Keratinocyte (primary cell): ENCODE results near the gene DPYSL4. TPM values are rescaled to one million over a fixed set of nuclear protein-coding genes. Genes with fewer than 3 reads are reported as not detected.

ENCODE experiments used
- DNase-seq: peaks from one replicate; pipeline ENCODE4 v3.0.0-alpha.2; 2011; ENCODE audit warnings: low read depth, missing footprints, low spot score
- FAIRE-seq: peaks from 2 replicates; lab custom pipeline; 2011; peaks lifted over from hg19 to GRCh38; lab: Jason Lieb, UNC
- H2AFZ ChIP-seq: 2 replicates; pipeline ENCODE4 v1.6.0; 2012; ENCODE audit warnings: low read length, control low read depth, inconsistent platforms; ENCODE audit not compliant: control insufficient read depth
- H3K27ac ChIP-seq: 2 replicates; pipeline ENCODE4 v1.5.1; 2011; ENCODE audit warnings: low read length; ENCODE audit not compliant: control insufficient read depth, insufficient read depth
- H3K27me3 ChIP-seq: 3 replicates; pipeline ENCODE4 v1.6.0; 2011; ENCODE audit warnings: low read length; ENCODE audit not compliant: control insufficient read depth, insufficient read depth; ENCODE audit errors: extremely low read depth
- H3K36me3 ChIP-seq, 2 experiments: 2 replicates in 1 of 2; 3 replicates in 1 of 2; pipeline ENCODE4 v1.5.1; 2011; ENCODE audit warnings: low read length in 2 of 2, mild to moderate bottlenecking in 1 of 2; ENCODE audit not compliant: control insufficient read depth in 2 of 2, insufficient read depth in 2 of 2; ENCODE audit errors: extremely low read depth in 1 of 2
- H3K4me1 ChIP-seq: 3 replicates; pipeline ENCODE4 v1.5.1; 2011; ENCODE audit warnings: low read length; ENCODE audit not compliant: control insufficient read depth, insufficient read depth; ENCODE audit errors: extremely low read depth
- H3K4me2 ChIP-seq: 3 replicates; pipeline ENCODE4 v1.6.0; 2011; ENCODE audit warnings: low read depth, low read length; ENCODE audit not compliant: control insufficient read depth, insufficient read depth; ENCODE audit errors: extremely low read depth
- H3K4me3 ChIP-seq, 3 experiments: fragments of 200-600 bp in 1 of 3; sonication (generic) in 1 of 3; 2 replicates in 2 of 3; 3 replicates in 1 of 3; pipeline ENCODE4 v1.5.1; 2011 to 2016; ENCODE audit warnings: low read length in 3 of 3, mild to moderate bottlenecking in 3 of 3, control low read depth in 2 of 3, inconsistent platforms in 1 of 3, low read depth in 1 of 3, mixed read lengths in 1 of 3, mixed run types in 1 of 3, moderate library complexity in 1 of 3; ENCODE audit not compliant: control insufficient read depth in 2 of 3, insufficient read depth in 2 of 3; ENCODE audit errors: extremely low read depth in 1 of 3
- H3K79me2 ChIP-seq: 2 replicates; pipeline ENCODE4 v1.6.0; 2012; ENCODE audit warnings: low read length; ENCODE audit not compliant: control insufficient read depth, insufficient read depth
- H3K9ac ChIP-seq: 3 replicates; pipeline ENCODE4 v1.6.0; 2011; ENCODE audit warnings: low read length; ENCODE audit not compliant: control insufficient read depth, insufficient read depth; ENCODE audit errors: extremely low read depth
- H3K9me1 ChIP-seq: 3 replicates; pipeline ENCODE4 v1.6.0; 2011; ENCODE audit warnings: low read length; ENCODE audit not compliant: control insufficient read depth, insufficient read depth; ENCODE audit errors: extremely low read depth
- H3K9me3 ChIP-seq: 2 replicates; pipeline ENCODE4 v1.5.1; 2012; ENCODE audit warnings: low read depth, low read length; ENCODE audit not compliant: control insufficient read depth
- H4K20me1 ChIP-seq: 3 replicates; pipeline ENCODE4 v1.6.0; 2011; ENCODE audit warnings: low read length; ENCODE audit not compliant: control insufficient read depth, insufficient read depth; ENCODE audit errors: extremely low read depth
- CTCF ChIP-seq, 3 experiments: IDR thresholded peaks in 1 of 3; conservative IDR thresholded peaks in 1 of 3; optimal IDR thresholded peaks in 1 of 3; 2 replicates in 2 of 3; 3 replicates in 1 of 3; pipeline versions ENCODE3 to v1.5.1; 2011; ENCODE audit warnings: low read length in 3 of 3, mild to moderate bottlenecking in 3 of 3, moderate library complexity in 2 of 3, control low read depth in 1 of 3, inconsistent platforms in 1 of 3; ENCODE audit not compliant: insufficient read depth in 2 of 3; ENCODE audit errors: extremely low read depth in 1 of 3
- EZH2 ChIP-seq: IDR thresholded peaks from one replicate; pipeline ENCODE4 v1.6.1; 2012; ENCODE audit warnings: inconsistent platforms, mild to moderate bottlenecking, low read length, moderate library complexity
- dilution Hi-C: fragments of 300-500 bp; cut with MboI; formaldehyde crosslinking; loops from one replicate; pipeline ENCODE4 v1.7.0; 2020; ENCODE audit warnings: low sequenced_read_pairs; ENCODE audit not compliant: extremely low pct_ligation_motif_present
- polyA plus RNA-seq, 5 experiments: library from polyadenylated mRNA; depleted of rRNA in 3 of 5; stranded (reverse) in 3 of 5; stranded (forward) in 1 of 5; unstranded in 1 of 5; fragments of >200 nt; gene quantifications; 1 replicate in 1 of 5; 2 replicates in 3 of 5; 3 replicates in 1 of 5; pipeline versions ENCODE4 v1.2.1 to v1.2.3, GENCODE V29; 2011 to 2012; ENCODE audit warnings: missing spikeins in 2 of 5, low read depth in 1 of 5, low replicate concordance in 1 of 5

The DPYSL4 gene
- polyA plus RNA-seq, 1 donor (not counting 4 experiments of a cell fraction or from before 2014, with no cell fraction given), result 7.4 TPM

DNA sequence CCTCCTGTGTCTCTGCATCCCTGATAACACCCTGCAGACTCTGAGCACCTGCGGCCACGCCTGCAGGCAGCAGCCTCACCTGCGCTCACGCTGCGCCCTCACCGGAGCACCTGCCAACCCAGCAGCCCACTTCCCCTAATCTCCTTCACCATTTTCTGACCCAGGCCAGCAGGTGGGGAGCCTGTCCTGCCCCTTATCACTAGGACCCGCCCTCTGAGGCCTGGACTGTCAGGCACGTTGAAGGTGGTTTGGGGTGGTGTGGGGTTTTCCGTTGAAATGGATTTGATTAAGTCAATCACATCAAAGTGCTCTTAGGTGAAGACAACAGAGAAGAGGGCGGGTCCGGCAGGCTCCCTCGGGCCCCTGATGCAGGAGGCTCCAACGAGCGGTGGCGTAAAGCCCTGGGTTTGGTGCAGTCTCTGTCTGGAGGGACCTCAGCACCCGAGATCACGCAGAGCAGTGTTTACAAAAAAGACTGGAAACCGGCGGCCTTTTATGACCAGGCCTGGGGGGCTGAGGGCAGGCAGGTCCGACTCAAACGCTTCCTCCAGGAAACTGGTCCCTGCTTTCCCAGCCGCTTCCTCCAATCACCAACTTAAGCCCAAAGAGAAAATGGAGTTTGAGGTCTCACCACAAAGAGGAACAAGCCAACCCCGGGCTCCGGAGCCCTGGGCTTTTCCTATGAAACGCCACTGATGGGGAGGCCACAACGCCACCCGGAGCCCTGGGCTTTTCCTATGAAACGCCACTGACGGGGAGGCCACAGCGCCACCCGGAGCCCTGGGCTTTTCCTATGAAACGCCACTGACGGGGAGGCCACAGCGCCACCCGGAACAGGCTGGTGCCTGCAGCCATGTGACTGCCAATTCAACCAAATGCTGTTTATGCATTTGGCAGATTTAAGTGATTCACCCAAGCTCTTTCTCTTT lies 45.5 kb downstream of the DPYSL4 start:
- H3K9me1 ChIP-seq, result no peaks in the 10 kb centered on the region
- no peaks in the 10 kb centered on the region for H3K27me3 ChIP-seq
- H3K27ac ChIP-seq, result no peak overlapping the region
- H3K4me2 ChIP-seq, result no peak overlapping the region
- H4K20me1 ChIP-seq, result no peaks in the 10 kb centered on the region
- H2AFZ ChIP-seq, result no peak overlapping the region
- DNase-seq (no peak), FAIRE-seq (no peak)
- TF ChIP-seq EZH2 (no peak), CTCF (optimal IDR thresholded peaks at IDR 0.05 in 1 of 3, IDR thresholded peaks at IDR 0.05 in 1 of 3, conservative IDR thresholded peaks at IDR 0.05 in 1 of 3; ENCODE audit: extremely low read depth in 1 of 3, insufficient read depth in 2 of 3, low read length in 3 of 3) (peak in 2 of 3 experiments; percentile 15 to 16)
- no peaks in the 10 kb centered on the region for H3K4me1 ChIP-seq
- no peaks in the 10 kb centered on the region for H3K9me3 ChIP-seq
- no peaks in the 10 kb centered on the region for H3K36me3 ChIP-seq
- H3K9ac ChIP-seq, result no peak overlapping the region
- no peaks in the 10 kb centered on the region for H3K79me2 ChIP-seq
- dilution Hi-C loops, result no loop called here
- H3K4me3 ChIP-seq, result no peak overlapping the region

GRCh38 chr10:132232981-132233380 lies 46.2 kb downstream of the DPYSL4 start:
- H4K20me1 ChIP-seq, result no peaks in the 10 kb centered on the region

More at GRCh38 chr10:132232981-132233380, 46.2 kb downstream of the DPYSL4 start:
- H3K9ac ChIP-seq, result no peak overlapping the region
- no peak overlapping the region for H3K4me3 ChIP-seq
- no peak overlapping the region for H3K4me2 ChIP-seq
- H3K4me1 ChIP-seq, result no peaks in the 10 kb centered on the region
- TF ChIP-seq EZH2 (no peak), CTCF (optimal IDR thresholded peaks at IDR 0.05 in 1 of 3, IDR thresholded peaks at IDR 0.05 in 1 of 3, conservative IDR thresholded peaks at IDR 0.05 in 1 of 3; ENCODE audit: extremely low read depth in 1 of 3, insufficient read depth in 2 of 3, low read length in 3 of 3) (no peak)
- H3K9me1 ChIP-seq, result no peaks in the 10 kb centered on the region
- no peak overlapping the region for H2AFZ ChIP-seq
- dilution Hi-C loops, result no loop called here
- no peak for DNase-seq
- H3K27me3 ChIP-seq, result no peaks in the 10 kb centered on the region
- no peaks in the 10 kb centered on the region for H3K9me3 ChIP-seq
- no peak for FAIRE-seq
- no peaks in the 10 kb centered on the region for H3K79me2 ChIP-seq
- H3K36me3 ChIP-seq, result no peaks in the 10 kb centered on the region
- H3K27ac ChIP-seq, result no peak overlapping the region
